Measurements from ENCODE around the gene IRF7.

IRF7 gene

GRCh38 chr11:623349-623869, 7.7 kb upstream of the IRF7 start:
- Histone ChIP-seq H3K36me3 (ENCODE audit: insufficient read depth, low read length) (peaks cover 11% of the 10 kb centered on the region; the same call in 1 of the 2 replicates), H3K79me2 (ENCODE audit: insufficient read depth, low read length) (no peaks in the 10 kb centered on the region), H3K4me3 (ENCODE audit: low read depth in 1 of 2, low read length in 2 of 2) (no peak overlapping the region), H4K20me1 (ENCODE audit: insufficient read depth, low read length) (peaks cover 7% of the 10 kb centered on the region; the same call in 1 of the 2 replicates), H2AFZ (ENCODE audit: low read depth, low read length) (no peak overlapping the region), H3K9ac (ENCODE audit: low read depth, low read length) (no peak overlapping the region), H3K9me3 (ENCODE audit: insufficient read depth, low read length, severe bottlenecking) (no peaks in the 10 kb centered on the region), H3K27me3 (ENCODE audit: insufficient read depth, low read length, poor library complexity) (no peaks in the 10 kb centered on the region), H3K27ac (ENCODE audit: low read length) (no peak overlapping the region), H3K4me2 (ENCODE audit: insufficient read depth, low read length) (no peak overlapping the region), H3K4me1 (ENCODE audit: insufficient read depth, low read length) (no peaks in the 10 kb centered on the region)
- no peak for ATAC-seq (ENCODE audit: insufficient read depth, low read depth)
- DNase-seq = no peak
- TF ChIP-seq EZH2 (IDR thresholded peaks at IDR 0.05; ENCODE audit: borderline replicate concordance, low read depth, low read length, severe bottlenecking) = no peak
- no peak for TF ChIP-seq CTCF (IDR thresholded peaks at IDR 0.05; ENCODE audit: borderline replicate concordance, extremely low read depth, low read length, poor library complexity, severe bottlenecking)

- Histone ChIP-seq H4K20me1 (ENCODE audit: insufficient read depth, low read length) (peaks cover 8% of the 10 kb centered on the region; the same call in 1 of the 2 replicates), H2AFZ (ENCODE audit: low read depth, low read length) (no peak overlapping the region), H3K4me2 (ENCODE audit: insufficient read depth, low read length) (no peak overlapping the region), H3K9ac (ENCODE audit: low read depth, low read length) (no peak overlapping the region), H3K27me3 (ENCODE audit: insufficient read depth, low read length, poor library complexity) (no peaks in the 10 kb centered on the region), H3K79me2 (ENCODE audit: insufficient read depth, low read length) (0 out of 2 replicates have a peak, but pooled peaks cover 4% of the 10 kb centered on the region), H3K4me1 (ENCODE audit: insufficient read depth, low read length) (no peaks in the 10 kb centered on the region), H3K27ac (ENCODE audit: low read length) (no peak overlapping the region), H3K4me3 (ENCODE audit: low read depth in 1 of 2, low read length in 2 of 2) (no peak overlapping the region), H3K9me3 (ENCODE audit: insufficient read depth, low read length, severe bottlenecking) (no peaks in the 10 kb centered on the region), H3K36me3 (ENCODE audit: insufficient read depth, low read length) (peaks cover 15% of the 10 kb centered on the region)
- DNase-seq (no peak), ATAC-seq (ENCODE audit: insufficient read depth, low read depth) (no peak)
- TF ChIP-seq CTCF (IDR thresholded peaks at IDR 0.05; ENCODE audit: borderline replicate concordance, extremely low read depth, low read length, poor library complexity, severe bottlenecking) = no peak
Measured at GRCh38 chr11:621838-622237, 6.1 kb upstream of the IRF7 start.

GRCh38 chr11:620935-621814, 5.4 kb upstream of the IRF7 start:
- Histone ChIP-seq H3K4me3 (ENCODE audit: low read depth in 1 of 2, low read length in 2 of 2) (no peak overlapping the region), H3K4me1 (ENCODE audit: insufficient read depth, low read length) (peaks cover 6% of the 10 kb centered on the region), H3K27me3 (ENCODE audit: insufficient read depth, low read length, poor library complexity) (no peaks in the 10 kb centered on the region), H3K27ac (ENCODE audit: low read length) (no peak overlapping the region), H3K79me2 (ENCODE audit: insufficient read depth, low read length) (peaks cover 8% of the 10 kb centered on the region; the same call in 1 of the 2 replicates), H3K36me3 (ENCODE audit: insufficient read depth, low read length) (peaks cover 15% of the 10 kb centered on the region), H3K9ac (ENCODE audit: low read depth, low read length) (no peak overlapping the region), H4K20me1 (ENCODE audit: insufficient read depth, low read length) (peaks cover 8% of the 10 kb centered on the region; the same call in 1 of the 2 replicates), H2AFZ (ENCODE audit: low read depth, low read length) (no peak overlapping the region), H3K9me3 (ENCODE audit: insufficient read depth, low read length, severe bottlenecking) (no peaks in the 10 kb centered on the region), H3K4me2 (ENCODE audit: insufficient read depth, low read length) (no peak overlapping the region)
- TF ChIP-seq EZH2 (IDR thresholded peaks at IDR 0.05; ENCODE audit: borderline replicate concordance, low read depth, low read length, severe bottlenecking) (no peak), CTCF (IDR thresholded peaks at IDR 0.05; ENCODE audit: borderline replicate concordance, extremely low read depth, low read length, poor library complexity, severe bottlenecking) (no peak)
- ATAC-seq (ENCODE audit: insufficient read depth, low read depth) = no peak
- DNase-seq = no peak
